H1 (cell line): ENCODE results near the gene LRRC8D. TPM values are rescaled to one million over a fixed set of nuclear protein-coding genes. Genes with fewer than 3 reads are reported as not detected.

Source experiments
- CTCF ChIA-PET: fragments of 300-600 bp; sonication (Branson Sonifier 250); formaldehyde crosslinking; loops from one replicate; lab custom pipeline; 2021; ENCODE audit not compliant: partially characterized antibody; lab: Charles Lee
- POLR2A ChIA-PET: fragments of 300-600 bp; sonication (Branson Sonifier 250); formaldehyde crosslinking; loops from one replicate; lab custom pipeline; 2021; ENCODE audit warnings: inconsistent platforms; ENCODE audit not compliant: partially characterized antibody; lab: Charles Lee
- DNase-seq, 2 experiments: peaks; one replicate each; pipeline versions ENCODE4 v3.0.0 to v3.0.0-alpha.2; 2010 to 2022; ENCODE audit warnings: low spot score in 2 of 2, low read depth in 1 of 2, mixed read lengths in 1 of 2
- FAIRE-seq: peaks from 2 replicates; lab custom pipeline; 2011; peaks lifted over from hg19 to GRCh38; lab: Jason Lieb, UNC
- H2AFZ ChIP-seq: 2 replicates; pipeline ENCODE4 v1.8.1; 2012; ENCODE audit warnings: low read length, inconsistent platforms
- H2AK5ac ChIP-seq: 2 replicates; pipeline ENCODE4 v1.6.1; 2013; ENCODE audit warnings: low read depth, low read length
- H2BK120ac ChIP-seq: replicated peaks from 2 replicates; pipeline ENCODE3; 2013; ENCODE audit warnings: low read depth, low read length, inconsistent platforms
- H2BK12ac ChIP-seq: 2 replicates; pipeline ENCODE4 v1.6.1; 2013; ENCODE audit warnings: low read depth, low read length
- H2BK15ac ChIP-seq: 2 replicates; pipeline ENCODE4 v1.6.1; 2013; ENCODE audit warnings: low read length
- H2BK20ac ChIP-seq: 2 replicates; pipeline ENCODE4 v1.6.1; 2013; ENCODE audit warnings: low read length
- H2BK5ac ChIP-seq: 2 replicates; pipeline ENCODE4 v1.6.1; 2013; ENCODE audit warnings: low read depth, low read length
- H3K14ac ChIP-seq: 2 replicates; pipeline ENCODE4 v1.6.1; 2013; ENCODE audit warnings: inconsistent platforms; ENCODE audit not compliant: insufficient read length
- H3K18ac ChIP-seq: 2 replicates; pipeline ENCODE4 v1.6.1; 2013; ENCODE audit warnings: low read length; ENCODE audit errors: extremely low read depth
- H3K23ac ChIP-seq: 2 replicates; pipeline ENCODE4 v1.6.1; 2013; ENCODE audit warnings: inconsistent platforms; ENCODE audit not compliant: insufficient read length
- H3K23me2 ChIP-seq: 2 replicates; pipeline ENCODE4 v1.6.1; 2013; ENCODE audit warnings: low read depth, low read length
- H3K27ac ChIP-seq: 2 replicates; pipeline ENCODE4 v1.6.1; 2011; ENCODE audit warnings: low read depth, low read length, inconsistent platforms
- H3K27me3 ChIP-seq, 4 experiments: replicated peaks in 1 of 4; 1 replicate in 1 of 4; 2 replicates in 3 of 4; pipeline versions ENCODE4 v1.6.1 to v1.8.1; 2011 to 2013; ENCODE audit warnings: low read length in 3 of 4, mild to moderate bottlenecking in 3 of 4, inconsistent platforms in 2 of 4, mixed read lengths in 2 of 4, moderate library complexity in 1 of 4; ENCODE audit not compliant: control insufficient read depth in 3 of 4, insufficient read depth in 3 of 4; ENCODE audit errors: extremely low read depth in 1 of 4
- H3K36me3 ChIP-seq, 4 experiments: 2 replicates each; pipeline versions ENCODE4 v1.6.1 to v1.8.1; 2011 to 2013; ENCODE audit warnings: mild to moderate bottlenecking in 4 of 4, low read length in 3 of 4, moderate library complexity in 2 of 4, control low read depth in 1 of 4, inconsistent platforms in 1 of 4; ENCODE audit not compliant: insufficient read depth in 4 of 4, control insufficient read depth in 2 of 4
- H3K4ac ChIP-seq: replicated peaks from 2 replicates; pipeline ENCODE3; 2013; ENCODE audit warnings: low read length, low read depth, mixed read lengths, inconsistent platforms; ENCODE audit not compliant: insufficient read length
- H3K4me1 ChIP-seq, 4 experiments: replicated peaks in 1 of 4; 1 replicate in 1 of 4; 2 replicates in 3 of 4; pipeline versions ENCODE4 v1.6.1 to v1.8.1; 2011 to 2013; ENCODE audit warnings: low read length in 3 of 4, inconsistent platforms in 2 of 4, mixed read lengths in 1 of 4; ENCODE audit not compliant: insufficient read depth in 4 of 4, control insufficient read depth in 3 of 4
- H3K4me2 ChIP-seq, 2 experiments: 2 replicates each; pipeline versions ENCODE4 v1.6.1 to v1.8.1; 2011 to 2013; ENCODE audit warnings: low read depth in 2 of 2, low read length in 2 of 2, control low read depth in 1 of 2, inconsistent platforms in 1 of 2, mild to moderate bottlenecking in 1 of 2; ENCODE audit not compliant: insufficient read depth in 1 of 2
- H3K4me3 ChIP-seq, 4 experiments: fragments of 200-600, 300-600 bp in 1 of 4; sonication (generic), shearing (Covaris generic), sonication (Bioruptor Twin) in 1 of 4; 2 replicates each; pipeline versions ENCODE4 v1.5.1 to v1.8.1; 2011 to 2016; ENCODE audit warnings: low read length in 4 of 4, low read depth in 3 of 4, control low read depth in 2 of 4, inconsistent platforms in 2 of 4, mild to moderate bottlenecking in 2 of 4, mixed read lengths in 1 of 4, moderate library complexity in 1 of 4; ENCODE audit not compliant: insufficient read depth in 2 of 4; ENCODE audit errors: extremely low read depth in 1 of 4
- H3K56ac ChIP-seq: replicated peaks from 2 replicates; pipeline ENCODE3; 2013; ENCODE audit warnings: low read depth, mild to moderate bottlenecking, mixed read lengths, low read length, inconsistent platforms; ENCODE audit not compliant: insufficient read length
- H3K79me1 ChIP-seq: 2 replicates; pipeline ENCODE4 v1.6.1; 2013; ENCODE audit warnings: low read depth, low read length, control low read depth
- H3K79me2 ChIP-seq, 2 experiments: 2 replicates each; pipeline versions ENCODE4 v1.6.1 to v1.8.1; 2012 to 2013; ENCODE audit warnings: low read length in 2 of 2, mild to moderate bottlenecking in 2 of 2, inconsistent platforms in 1 of 2; ENCODE audit not compliant: insufficient read depth in 2 of 2, control insufficient read depth in 1 of 2
- H3K9ac ChIP-seq, 4 experiments: replicated peaks in 1 of 4; 1 replicate in 1 of 4; 2 replicates in 3 of 4; pipeline versions ENCODE4 v1.6.1 to v1.8.1; 2011 to 2013; ENCODE audit warnings: low read depth in 3 of 4, low read length in 3 of 4, control low read depth in 2 of 4, mild to moderate bottlenecking in 2 of 4, moderate library complexity in 2 of 4, inconsistent platforms in 1 of 4; ENCODE audit errors: extremely low read depth in 1 of 4
- H3K9me3 ChIP-seq, 2 experiments: 2 replicates each; pipeline versions ENCODE4 v1.6.1 to v1.8.1; 2012 to 2013; ENCODE audit warnings: mild to moderate bottlenecking in 2 of 2, moderate library complexity in 2 of 2, control low read depth in 1 of 2, inconsistent platforms in 1 of 2, low read depth in 1 of 2, low read length in 1 of 2, mixed read lengths in 1 of 2; ENCODE audit not compliant: insufficient read depth in 2 of 2
- H4K20me1 ChIP-seq, 2 experiments: replicated peaks in 1 of 2; 2 replicates each; pipeline versions ENCODE3 to v1.8.1; 2011 to 2013; ENCODE audit warnings: inconsistent platforms in 2 of 2, low read length in 2 of 2, mild to moderate bottlenecking in 1 of 2; ENCODE audit not compliant: insufficient read depth in 2 of 2, control insufficient read depth in 1 of 2
- H4K5ac ChIP-seq: 2 replicates; pipeline ENCODE4 v1.6.1; 2013; ENCODE audit warnings: low read length, low read depth, mixed read lengths, inconsistent platforms; ENCODE audit not compliant: insufficient read length
- H4K8ac ChIP-seq: 2 replicates; pipeline ENCODE4 v1.8.0; 2013; ENCODE audit warnings: mild to moderate bottlenecking, moderate library complexity, low read length, inconsistent platforms; ENCODE audit not compliant: insufficient read depth; ENCODE audit errors: extremely low read depth
- H4K91ac ChIP-seq: replicated peaks from 2 replicates; pipeline ENCODE3; 2013; ENCODE audit warnings: low read length, mixed read lengths, inconsistent platforms; ENCODE audit not compliant: insufficient read length
- ATF2 ChIP-seq: IDR thresholded peaks from 2 replicates; pipeline ENCODE4 v1.6.1; 2012; ENCODE audit warnings: low read length, inconsistent platforms
- CTBP2 ChIP-seq: IDR thresholded peaks from 2 replicates; pipeline ENCODE4 v1.7.0; 2011; ENCODE audit warnings: borderline replicate concordance, mild to moderate bottlenecking, moderate library complexity, mixed read lengths, low read length; ENCODE audit not compliant: insufficient read depth, insufficient read length
- SP1 ChIP-seq: IDR thresholded peaks from 2 replicates; pipeline ENCODE4 v1.6.1; 2011; ENCODE audit warnings: low read depth, low read length
- TBP ChIP-seq: IDR thresholded peaks from 2 replicates; pipeline ENCODE4 v1.6.1; 2011; ENCODE audit warnings: low read depth, low read length, improper control_type of control experiment
- YY1 ChIP-seq: IDR thresholded peaks from 2 replicates; pipeline ENCODE4 v1.6.1; 2011; ENCODE audit warnings: low read depth, mild to moderate bottlenecking, low read length
- WGBS, 2 experiments: shearing (Covaris generic) in 1 of 2; methylation state at CpG; one replicate each; pipeline versions ENCODE4 v1.1.6 to v1.1.7; 2013 to 2015; ENCODE audit warnings: low lambda C conversion rate in 2 of 2, mixed read lengths in 2 of 2, inconsistent platforms in 1 of 2, low coverage in 1 of 2, missing lambda C conversion rate in 1 of 2; ENCODE audit not compliant: insufficient replicate concordance in 2 of 2, insufficient coverage in 1 of 2, insufficient read length in 1 of 2; ENCODE audit errors: extremely low coverage in 1 of 2, missing lambda C conversion rate in 1 of 2; 5-methylcytosine and 5-hydroxymethylcytosine counted together
- polyA plus RNA-seq, 7 experiments: library from polyadenylated mRNA; depleted of rRNA in 3 of 7; stranded (reverse) in 5 of 7; unstranded in 2 of 7; fragments of >200 nt in 5 of 7; fragments of 200-250 nt in 2 of 7; gene quantifications; 1 replicate in 5 of 7; 2 replicates in 1 of 7; 4 replicates in 1 of 7; pipeline versions ENCODE4 v1.2.1 to v1.2.3, GENCODE V29; 2011 to 2013; ENCODE audit warnings: missing spikeins in 2 of 7, mixed read lengths in 2 of 7
- total RNA-seq: library from RNA; stranded (reverse); fragmentation: NEBNext Ultra II Directional; extraction: Animal tissue kit (Norgen Biotek cat#: 25700); gene quantifications from 2 replicates; pipeline ENCODE4 v1.2.1, GENCODE V29; 2021

Gene LRRC8D
- total and polyA plus RNA-seq, 2 of the 8 experiments (the other 6 are each of a cell fraction or from before 2014, with no cell fraction given) = 42.0 to 58.5 TPM

- ChIA-PET POLR2A (interaction anchor here (1.0 to 6.8 kb wide), 5 partner anchors 9 to 20 kb away, joined by 3 to 87 read pairs (median 7); partner anchors contain the start of gene LRRC8D), CTCF (interaction anchor here (0.5 to 3.8 kb wide), 7 partner anchors 8 to 1008 kb away, joined by 3 to 23 read pairs (median 3); no protein-coding TSS in a partner anchor)
- FAIRE-seq = no peak
- TF ChIP-seq SP1 (no peak), TBP (no peak), ATF2 (no peak), YY1 (no peak), CTBP2 (no peak)
Observed at GRCh38 chr1:89834083-89834704, 13.4 kb downstream of the LRRC8D start.

More at GRCh38 chr1:89834083-89834704, 13.4 kb downstream of the LRRC8D start:
- Histone ChIP-seq H3K4me1 (peaks cover 12 to 33% (median 23%) of the 10 kb centered on the region in 4 experiments), H3K4ac (no peak overlapping the region), H3K23ac (no peak overlapping the region), H3K56ac (no peak overlapping the region), H3K14ac (no peak overlapping the region), H3K27me3 (no peaks in the 10 kb centered on the region), H2BK5ac (no peak overlapping the region), H2AK5ac (no peak overlapping the region), H3K79me2 (peaks cover 4 to 96% of the 10 kb centered on the region in 2 experiments), H2AFZ (no peak overlapping the region), H4K20me1 (peaks cover 5 to 15% of the 10 kb centered on the region in 2 experiments), H3K4me2 (peak overlapping the region in 1 of 2 experiments; percentile 35; a peak in 1 of 4 replicates), H2BK15ac (no peak overlapping the region), H4K91ac (no peak overlapping the region), H2BK120ac (no peak overlapping the region), H3K27ac (no peak overlapping the region), H4K5ac (no peak overlapping the region), H2BK12ac (no peak overlapping the region), H3K18ac (no peak overlapping the region), H3K23me2 (no peaks in the 10 kb centered on the region), H3K9me3 (no peaks in the 10 kb centered on the region), H4K8ac (no peak overlapping the region), H3K4me3 (no peak overlapping the region), H3K9ac (no peak overlapping the region), H3K79me1 (peaks cover 10% of the 10 kb centered on the region), H2BK20ac (no peak overlapping the region), H3K36me3 (no peaks in the 10 kb centered on the region)
- 86% methylated on average over 3 of the region's 3 CpGs; no CpG with 5 or more reads in 1 of the 2 experiments for WGBS, 2 experiments
- no peak for DNase-seq
